NCI-H1694 treated with DMSO at 0.1 percent for 48 hours (cell line): ENCODE measurements around the gene TKTL1.

Experiments
- DNase-seq: peaks from one replicate; lab custom pipeline; 2025; lab: John Stamatoyannopoulos, UW

The TKTL1 gene

DNA sequence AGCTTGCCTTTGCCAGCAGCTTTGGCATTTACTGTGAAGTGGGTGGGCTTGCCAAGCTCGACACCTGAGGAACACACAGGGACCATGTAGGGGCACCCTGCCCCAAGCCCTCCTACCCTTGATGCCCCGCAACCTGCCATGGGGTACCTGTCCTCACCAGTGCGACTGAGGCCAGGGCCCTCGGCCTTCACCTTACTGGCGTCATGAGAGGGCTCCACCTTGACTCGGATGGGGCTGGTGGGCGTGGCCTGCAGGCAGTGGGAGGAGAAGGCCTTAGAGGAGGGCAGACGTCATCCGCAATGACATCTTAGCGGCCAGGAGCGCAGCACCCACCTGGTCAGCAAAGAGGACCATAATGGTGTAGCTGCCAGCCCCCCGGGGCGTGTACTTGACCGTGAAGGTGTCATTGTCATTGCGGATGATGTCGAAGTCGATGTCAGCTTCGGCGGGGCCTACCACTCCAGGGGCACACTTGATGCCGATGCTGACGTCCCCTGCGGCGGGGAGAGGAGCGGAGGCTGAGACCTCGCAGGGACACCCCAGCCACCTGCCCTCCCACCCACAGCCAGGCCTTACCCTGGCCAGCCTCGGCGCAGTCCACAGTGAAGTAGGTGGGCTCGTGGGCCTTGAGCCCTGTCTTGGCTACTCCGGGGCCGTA lies 66.6 kb downstream of the TKTL1 start:
- no peak for DNase-seq

DNA sequence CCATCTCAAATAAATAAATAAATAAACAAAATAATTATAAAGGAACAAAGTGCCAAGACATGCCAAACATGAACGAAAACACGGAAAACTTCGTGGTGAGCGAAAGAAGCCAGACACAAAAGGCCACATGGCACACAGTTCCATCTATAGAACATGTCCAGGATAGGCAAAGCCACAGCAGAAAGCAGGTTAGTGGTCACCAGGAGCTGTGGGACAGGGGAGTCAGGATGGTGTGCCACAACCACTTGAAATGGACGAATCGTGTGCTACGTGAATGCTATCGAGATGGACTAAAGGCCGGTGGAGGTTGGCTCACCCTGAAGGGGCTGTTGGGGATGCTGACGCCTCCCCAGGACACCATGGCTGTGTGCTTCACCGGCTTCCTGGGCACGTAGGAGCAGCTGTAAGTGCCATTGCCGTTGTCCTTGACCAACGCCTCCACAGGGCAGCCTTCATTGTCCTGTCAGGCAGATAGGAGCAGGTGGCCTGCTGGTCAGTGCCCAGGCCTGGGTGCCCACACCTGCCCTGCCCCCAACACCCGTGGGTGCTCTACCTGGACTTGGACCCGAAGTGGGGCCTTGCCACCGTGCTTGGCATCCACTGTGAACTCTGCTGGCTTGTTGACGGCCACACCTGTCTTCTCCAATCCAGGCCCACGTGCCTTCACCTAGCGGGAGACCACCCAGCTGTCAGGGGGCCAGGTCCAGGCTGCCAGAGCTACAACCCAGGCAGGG lies 68.3 kb downstream of the TKTL1 start:
- no peak for DNase-seq

DNA sequence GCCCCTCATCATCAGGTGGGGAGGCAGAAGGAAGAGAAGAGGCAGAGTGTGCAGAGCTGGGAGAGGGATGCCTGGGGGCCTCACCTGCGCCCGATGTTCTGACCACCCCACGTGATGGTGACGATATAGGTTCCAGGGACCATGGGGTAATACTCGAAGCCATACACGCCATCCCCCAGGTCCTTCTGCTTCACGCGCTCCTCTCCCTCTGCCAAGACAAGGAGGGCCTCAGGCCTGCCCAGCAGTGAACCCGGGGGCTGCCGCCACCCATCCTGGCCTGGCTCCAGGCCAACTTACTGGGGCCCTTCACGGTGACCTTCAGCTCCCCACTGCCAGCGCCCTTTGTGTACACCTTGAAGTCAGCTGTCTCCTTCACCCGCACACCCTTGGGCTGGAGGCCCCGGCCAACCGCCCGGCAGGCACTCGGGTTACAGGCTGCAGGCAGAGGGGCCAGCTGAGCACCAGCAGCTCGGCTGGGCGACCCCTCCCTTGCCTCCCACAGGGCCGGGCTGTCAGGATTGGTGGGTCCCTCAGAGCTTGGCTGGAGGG lies 69.5 kb downstream of the TKTL1 start:
- DNase-seq, result no peak

DNA sequence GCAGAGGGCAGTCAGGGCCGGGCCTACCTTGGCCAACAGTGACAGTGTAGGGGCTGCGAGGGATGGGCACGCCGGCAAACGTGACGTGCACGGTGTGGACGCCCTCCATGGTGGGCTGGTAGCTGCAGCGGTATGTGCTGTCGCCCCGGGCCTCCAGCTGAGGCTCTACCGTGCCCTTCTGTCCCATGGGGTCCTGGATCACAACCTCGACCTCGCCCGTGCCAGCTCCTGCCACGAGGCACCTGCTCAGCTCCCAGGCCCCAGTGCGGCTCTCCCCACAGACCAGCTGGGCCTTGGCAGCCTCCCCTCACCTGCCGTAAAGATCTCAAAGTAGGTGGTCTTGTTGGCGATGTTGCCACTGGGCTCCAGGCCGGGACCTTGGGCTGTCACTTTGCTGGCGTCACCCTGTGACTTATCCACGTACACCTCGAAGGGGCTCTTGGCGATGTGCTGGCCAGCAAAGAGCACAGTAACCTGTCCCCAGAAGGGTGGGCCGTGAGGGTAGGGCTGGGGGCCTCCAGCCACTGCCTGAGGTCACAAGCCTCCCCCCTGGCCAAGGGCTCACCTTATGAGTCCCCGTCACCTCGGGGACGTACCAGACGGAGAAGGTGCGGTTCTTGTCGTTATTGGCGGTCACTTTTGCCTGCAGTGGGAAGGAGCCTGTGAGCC lies 70.5 kb downstream of the TKTL1 start:
- no peak for DNase-seq

DNA sequence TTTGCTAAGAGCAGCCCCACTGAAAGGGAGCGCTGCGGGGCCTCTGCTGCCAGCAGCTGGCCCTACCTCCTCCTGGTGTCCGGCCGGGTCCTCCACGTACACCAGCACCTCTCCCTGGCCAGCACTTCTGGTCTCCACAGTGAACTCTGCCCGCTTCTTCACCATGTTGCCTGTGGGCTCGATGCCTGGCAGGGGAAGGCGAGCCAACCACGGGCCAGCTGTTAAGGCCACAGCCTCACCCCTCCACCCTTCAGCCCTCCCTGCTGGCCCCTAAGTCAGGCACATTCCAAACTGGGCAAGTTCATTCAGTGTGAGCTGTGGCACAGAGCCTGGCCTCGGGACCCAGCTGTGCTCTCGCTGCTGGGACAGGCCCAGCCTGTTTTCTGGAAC lies 71.1 kb downstream of the TKTL1 start:
- DNase-seq, result no peak

DNA sequence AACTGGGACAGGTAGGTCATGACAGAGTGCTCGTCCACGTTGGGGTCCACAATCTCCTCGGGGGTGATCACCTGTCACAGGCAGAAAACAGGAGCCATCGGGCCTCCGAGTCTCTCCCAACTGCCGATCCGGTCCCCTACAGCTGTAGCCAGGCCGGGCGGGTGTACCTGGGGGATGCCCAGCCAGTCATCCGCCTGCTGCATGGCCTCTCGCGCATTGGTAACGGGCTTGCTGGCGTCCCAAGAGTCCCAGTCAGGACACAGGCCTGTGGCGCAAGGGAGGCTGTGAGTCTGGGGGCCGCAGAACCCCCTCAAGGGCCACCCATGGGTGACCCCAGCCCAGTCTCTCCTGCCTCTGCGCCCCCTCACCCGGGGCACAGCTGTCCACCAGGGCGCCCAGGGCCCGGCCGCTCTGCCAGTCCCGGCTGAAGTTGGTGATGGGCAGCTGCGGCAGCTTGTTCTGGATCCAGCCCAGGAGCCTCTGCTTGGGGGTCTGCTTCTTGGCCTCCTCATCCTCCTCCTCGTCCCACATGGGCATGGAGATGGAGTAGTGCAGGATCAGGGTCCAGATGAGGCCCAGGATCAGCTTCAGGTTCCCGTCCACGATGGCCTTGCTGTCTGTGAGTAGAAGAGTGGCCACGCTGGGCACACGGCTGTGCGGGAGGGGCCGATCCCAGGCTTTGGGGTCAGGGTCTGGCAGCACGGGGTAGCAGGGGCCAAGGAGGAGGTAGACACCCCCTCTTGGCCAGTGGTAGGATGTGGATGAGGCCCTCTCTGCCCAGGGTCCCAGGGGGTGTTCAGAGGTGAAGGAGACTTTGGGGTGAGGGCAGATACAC lies 72.1 kb downstream of the TKTL1 start:
- DNase-seq, result no peak

DNA sequence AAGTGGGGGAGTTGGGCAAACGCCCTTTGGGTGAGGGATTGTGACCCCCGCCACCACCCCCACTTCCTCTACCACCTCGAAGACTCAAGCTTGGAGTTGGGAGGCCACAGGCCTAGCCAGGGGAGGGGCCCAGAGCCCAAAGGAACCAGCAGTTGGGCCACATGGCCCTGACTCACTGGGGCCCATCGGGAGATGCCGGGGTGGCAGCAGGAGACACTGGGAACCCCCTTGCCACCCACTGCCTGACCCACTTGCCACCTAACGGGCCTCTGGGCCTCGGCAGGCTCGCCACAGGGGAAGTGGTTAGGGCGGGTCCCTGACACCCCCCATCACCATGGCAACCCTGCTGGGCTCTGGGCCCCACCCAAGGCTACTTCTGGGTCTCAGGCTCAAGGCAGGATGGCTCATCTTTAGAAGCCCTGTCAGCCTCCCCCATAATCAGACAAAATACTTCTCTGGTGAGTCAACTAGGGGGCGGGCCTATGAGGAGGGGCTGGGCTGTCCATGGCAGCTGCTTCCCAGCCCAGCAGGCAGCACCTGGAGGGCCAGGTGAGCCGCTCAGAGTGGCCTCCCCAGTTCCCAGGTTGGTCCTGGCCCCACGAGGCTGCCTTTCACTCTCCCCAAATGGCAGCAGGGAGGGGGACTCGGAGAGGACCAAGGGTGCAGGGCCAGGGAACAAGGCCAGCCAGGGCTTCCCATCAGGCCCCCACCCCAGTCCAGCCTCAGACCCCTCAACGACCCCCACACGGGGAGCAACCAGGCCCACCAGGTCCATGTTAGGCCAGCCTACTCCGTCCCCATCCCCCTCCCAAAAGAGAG lies 73.2 kb downstream of the TKTL1 start:
- no peak for DNase-seq

DNA sequence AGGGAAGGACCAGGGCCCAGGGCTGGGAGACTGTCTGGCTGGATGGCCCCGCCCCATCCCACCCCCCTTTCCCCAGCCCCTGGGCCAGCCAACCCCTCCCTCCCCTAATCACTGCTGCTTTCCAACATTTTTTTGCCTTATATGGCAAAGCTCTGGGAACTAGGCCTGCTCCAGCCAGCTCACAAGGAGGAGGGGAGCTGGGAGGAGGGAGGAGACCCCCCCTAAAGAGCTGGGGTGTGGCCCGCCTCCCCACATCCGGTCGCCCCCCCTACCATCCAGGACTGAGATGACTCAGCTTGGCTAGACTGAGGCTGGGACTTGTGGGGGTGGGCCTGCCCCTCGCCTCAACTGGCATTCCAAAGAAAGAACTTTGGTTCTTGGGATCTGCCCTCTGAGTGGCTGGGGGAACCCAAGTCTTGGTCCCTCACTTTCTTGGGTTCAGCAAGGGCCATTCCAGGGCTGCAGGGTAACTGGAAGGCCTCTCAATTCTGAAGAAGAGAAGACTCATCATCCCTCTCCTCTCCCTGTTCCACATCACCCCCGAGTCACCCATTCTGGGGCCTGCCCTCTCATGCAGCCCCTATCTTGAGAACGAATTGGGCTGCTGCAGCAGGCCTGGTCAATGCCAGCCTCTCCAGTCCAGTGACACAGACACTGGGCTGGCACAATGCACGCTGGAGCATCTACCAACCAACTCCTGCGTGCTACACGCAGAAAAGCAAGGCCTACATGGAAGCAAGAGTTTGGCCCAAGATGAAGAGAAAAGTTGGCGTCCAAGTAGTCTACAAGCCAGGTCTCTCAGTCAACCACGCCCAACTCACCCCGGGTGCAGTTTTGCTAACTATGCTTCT lies 74.1 kb downstream of the TKTL1 start:
- peak; percentile 60 for DNase-seq

DNA sequence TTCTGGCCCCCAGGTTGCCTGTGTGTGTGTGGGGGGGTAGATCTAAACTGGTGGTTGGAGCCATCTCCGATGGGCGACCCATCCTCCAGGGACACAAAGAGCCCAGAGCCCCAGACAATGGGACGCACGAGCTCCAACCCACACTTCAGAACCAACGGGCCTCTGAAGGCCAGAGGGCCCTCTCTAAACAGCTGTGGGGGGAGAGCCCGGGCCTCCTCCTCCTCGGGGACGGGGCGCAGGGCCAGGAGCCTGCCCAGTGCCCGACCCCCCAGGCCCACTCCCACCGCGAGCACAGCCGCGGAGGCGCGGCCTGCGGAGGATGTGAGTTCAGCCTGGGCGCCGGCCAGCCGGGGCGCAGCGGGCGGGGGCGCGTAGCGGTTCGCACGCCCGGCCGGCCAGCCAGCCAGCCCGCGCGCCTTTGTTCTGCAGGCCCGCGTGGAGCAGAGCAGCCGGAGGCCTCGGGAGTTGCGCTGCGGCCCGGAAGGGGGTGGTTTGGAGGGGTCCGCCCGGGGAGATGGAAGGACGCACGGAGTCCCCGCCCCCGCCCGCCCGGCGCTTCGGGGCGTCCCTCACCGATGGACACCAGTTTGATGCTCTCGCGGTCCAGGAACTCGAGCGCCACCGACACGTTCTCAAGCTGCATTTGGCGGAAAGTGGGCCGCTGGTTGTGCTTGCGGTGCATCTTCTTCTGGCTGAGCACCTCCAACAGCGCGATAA lies 74.9 kb downstream of the TKTL1 start:
- DNase-seq, result no peak

DNA sequence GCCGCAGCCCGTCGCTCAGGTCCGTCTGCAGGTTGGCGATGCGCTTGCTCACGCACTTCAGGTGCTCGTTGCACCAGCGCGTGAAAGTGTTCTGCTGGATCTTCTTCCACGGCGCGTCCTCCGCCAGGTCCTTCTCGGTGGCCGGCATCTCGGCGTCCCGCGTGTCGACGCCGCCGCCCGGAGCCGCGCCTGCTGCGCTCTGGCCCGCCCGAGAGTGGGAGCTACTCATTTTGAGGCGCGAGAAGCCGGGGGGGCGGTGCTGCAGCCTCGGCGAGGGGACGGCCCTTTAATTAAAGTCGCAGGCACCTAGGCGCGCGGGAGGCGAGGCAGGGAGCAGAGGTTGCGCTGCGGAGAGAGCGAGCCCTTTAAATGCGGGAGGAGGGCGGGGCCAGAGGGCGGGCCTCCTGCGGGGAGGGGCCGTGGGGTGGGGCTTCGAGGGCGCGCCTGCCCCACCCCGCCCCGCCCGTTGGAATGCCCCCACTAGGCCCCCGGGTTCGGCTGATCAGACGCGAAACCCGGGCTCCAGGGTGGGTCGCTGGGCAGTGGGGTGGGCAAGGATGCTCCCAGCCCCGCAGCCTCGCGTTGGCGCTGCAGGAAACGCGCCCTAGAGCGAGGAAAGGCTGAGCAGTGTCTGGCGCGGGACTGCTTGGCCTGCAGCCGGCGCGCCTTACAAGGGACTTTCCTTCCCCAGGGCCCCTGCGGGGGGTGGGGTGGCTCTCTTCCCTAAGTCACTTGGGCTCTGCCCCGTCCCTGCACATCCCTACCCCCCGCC lies 75.6 kb downstream of the TKTL1 start:
- DNase-seq, result peak; percentile 87

DNA sequence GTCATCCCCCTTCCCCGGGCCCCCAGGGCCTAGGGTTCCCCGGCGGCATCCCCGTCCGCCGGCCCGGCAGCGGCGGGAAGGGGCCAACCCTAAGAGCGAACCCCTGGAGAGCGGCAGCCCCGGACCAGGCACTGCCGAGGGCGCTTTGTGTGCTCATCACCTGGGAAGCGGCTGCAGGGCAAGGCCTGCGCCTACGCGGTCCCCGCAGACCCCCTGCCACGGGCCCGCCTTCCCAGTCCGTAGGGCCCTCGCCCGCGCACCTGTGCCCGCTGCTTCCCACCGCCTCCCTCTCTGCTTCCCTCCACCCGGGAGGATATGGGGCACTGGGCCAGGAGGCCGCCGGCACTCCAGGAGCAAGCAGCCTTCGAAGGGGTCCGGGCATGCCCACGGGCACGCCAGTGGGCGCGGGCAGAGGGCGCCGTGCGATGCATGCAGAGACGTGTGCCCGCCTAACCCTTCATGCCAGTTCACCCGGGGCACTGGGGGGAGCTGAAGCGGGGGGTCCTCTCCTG lies 76.2 kb downstream of the TKTL1 start:
- no peak for DNase-seq

DNA sequence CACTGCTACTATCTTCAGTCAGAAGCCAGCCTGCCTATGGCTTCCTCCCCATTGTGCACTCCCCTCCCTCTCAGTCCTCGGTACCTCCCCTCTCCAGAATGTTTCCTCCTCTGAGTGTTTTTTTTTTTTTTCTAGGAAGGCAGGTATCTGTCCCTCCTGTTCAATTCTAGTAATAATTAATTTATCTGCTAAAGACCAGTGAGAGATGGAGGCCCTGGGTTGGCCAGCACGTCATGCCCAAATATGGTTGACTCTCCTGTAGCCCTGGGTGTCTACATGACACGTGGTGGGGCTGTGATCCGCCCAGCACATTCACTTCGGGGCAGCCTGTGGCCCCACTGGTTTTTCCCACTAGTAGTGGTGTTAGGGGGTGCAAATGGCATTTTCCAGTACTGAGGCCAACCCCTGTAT lies 77.0 kb downstream of the TKTL1 start:
- DNase-seq, result no peak

DNA sequence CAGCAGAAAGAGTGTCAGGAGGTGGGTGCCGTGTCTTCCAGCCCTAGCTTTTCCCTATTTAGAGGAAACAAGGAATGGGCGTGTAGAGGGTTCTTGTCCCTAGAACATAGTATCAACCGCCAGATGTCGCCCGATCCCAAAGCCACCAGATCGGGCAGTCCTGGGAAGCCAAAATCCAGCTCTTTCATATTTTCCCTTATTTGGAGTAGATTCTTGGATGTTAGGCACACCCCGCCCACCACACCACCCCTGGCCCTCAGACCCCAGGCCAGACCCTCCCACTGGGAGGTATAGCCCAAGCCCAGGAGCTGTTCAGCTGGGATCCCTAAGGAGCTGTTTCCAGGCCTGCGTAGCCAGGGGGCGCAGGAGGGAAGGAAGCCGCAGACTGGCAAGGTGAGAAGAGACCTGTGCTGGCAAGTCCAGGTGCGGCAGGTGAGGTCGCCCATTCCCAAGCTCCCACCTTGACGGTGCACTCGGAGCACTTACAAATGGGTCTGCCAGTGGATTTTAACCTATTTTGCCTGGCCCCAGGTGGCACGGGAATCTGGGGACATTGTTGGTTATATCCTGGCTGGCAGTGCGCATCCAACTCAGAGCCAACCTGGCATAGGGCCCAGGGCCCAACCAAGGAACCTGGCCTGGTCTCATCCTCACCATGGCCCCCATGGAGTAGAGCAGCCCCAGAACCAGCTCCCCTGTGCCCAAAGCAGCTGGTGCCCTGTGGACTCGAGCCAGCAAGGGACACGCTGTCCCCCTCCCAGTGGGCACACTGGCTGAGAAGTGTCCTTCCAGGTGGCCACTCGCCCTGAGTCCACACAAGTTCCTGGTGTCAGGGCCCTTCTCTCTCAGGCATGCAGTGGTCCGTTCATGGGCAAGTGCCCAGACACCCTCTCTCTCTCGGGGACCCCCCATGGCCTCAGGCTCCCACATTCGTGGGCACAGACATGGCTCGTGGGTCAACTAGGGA lies 78.0 kb downstream of the TKTL1 start:
- peak; percentile 79 for DNase-seq

DNA sequence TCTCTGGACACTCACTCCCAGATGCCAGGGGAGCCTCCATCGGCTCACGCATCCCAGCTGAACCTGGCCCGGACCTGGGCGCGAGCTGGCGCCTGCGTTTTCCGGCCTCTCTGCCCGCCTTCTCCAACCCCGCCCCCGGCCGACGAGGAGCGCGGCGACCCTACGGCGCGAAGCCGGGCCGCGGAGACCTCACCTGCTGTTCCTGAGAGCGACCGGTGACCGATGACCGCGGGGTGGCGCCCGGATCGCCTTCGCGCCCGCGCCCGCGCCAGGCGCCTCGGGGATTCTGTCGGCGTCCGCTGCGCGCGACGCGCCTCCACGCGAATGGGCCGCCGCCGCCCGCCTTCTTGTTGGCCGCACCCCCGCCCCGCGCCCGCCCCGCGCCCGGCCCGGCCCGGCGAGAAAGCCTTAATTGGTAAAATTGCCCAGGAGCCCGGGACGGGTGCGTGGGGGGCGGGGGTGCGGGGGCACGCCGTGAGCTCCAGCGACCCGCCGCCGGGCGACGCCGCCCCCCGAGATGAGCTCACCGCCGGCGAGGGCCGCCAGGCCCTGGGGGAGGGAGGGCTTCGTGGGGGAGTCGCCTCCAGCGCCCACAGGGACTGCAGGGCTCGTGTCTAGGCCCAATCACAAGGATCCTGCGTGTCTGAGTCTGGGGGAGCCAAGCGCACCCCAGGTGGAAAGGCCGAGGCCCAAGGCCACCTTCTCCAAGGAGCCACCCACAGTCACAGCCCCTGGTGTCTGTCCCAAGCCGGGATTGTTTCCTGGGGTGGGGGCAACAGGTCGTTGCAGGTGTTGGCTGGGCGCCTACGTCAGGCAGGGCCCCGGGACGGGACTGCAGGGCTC lies 78.9 kb downstream of the TKTL1 start, which contains the start of gene FLNA:
Gene FLNA (minus strand): TSS at position 322 of the 843 bp plus-strand sequence. CDS start 3,389 bp downstream, outside the sequence.
- no peak for DNase-seq

DNA sequence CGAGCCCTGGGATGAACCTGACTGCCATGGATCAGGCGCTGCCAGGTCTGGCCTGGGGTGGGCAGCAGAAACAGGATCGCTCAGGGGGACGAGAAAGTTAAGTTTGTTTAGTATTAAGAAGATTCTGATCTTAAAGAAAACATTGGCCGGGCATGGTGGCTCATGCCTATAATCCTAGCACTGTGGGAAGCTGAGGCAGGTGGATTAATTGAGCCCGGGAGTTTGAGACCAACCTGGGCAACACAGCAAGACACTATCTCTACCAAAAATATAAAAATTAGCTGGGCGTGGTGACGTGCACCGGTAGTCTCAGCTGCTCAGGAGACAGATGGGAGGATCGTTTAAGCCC lies 79.5 kb downstream of the TKTL1 start:
- no peak for DNase-seq

DNA sequence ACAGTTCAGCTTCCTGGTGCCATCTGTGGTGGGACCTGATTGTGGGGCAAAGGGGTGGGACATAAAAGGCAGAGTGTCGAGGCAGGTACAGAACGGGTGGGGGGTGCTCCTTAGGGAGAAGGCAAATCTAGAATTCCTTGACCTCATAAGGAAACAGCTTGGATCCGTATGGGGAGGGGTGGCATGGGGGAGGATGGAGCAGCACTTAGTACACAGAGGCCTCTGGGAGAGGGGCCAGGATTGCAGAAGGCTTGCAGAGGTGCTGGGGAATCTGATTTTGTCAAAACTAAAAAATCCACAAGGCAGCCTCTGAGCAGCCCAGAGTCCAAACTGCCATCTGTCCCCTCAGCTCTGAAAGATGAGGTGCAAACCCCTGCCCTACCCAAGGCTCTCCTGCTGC lies 81.2 kb downstream of the TKTL1 start:
- DNase-seq, result no peak
